ENCODE results near the gene POM121C. TPM values are rescaled to one million over a fixed set of nuclear protein-coding genes. Genes with fewer than 3 reads are reported as not detected.
A peak's percentile ranks its signal among the peaks of the same experiment; 100 is the strongest.
"Not testable (repeated sequence)": the region's sequence is repeated elsewhere in the genome, so short reads cannot be mapped to it uniquely, and the experiment has no call there.

POM121C gene
- total RNA-seq, 1 experiment from 2014 or later = 53.3 TPM

- H3K9me3 ChIP-seq (ENCODE audit: insufficient read depth, low read depth); H3K27ac ChIP-seq; H3K4me2 ChIP-seq; H3K27me3 ChIP-seq (ENCODE audit: insufficient read depth, low read depth); H3K36me3 ChIP-seq (ENCODE audit: low read depth); H4K20me1 ChIP-seq (ENCODE audit: insufficient read depth); H2AFZ ChIP-seq; H3F3A ChIP-seq (ENCODE audit: insufficient read depth, low read depth); H3K4me1 ChIP-seq (replicated peaks; ENCODE audit: insufficient read depth); H3K4me3 ChIP-seq; intact Hi-C loops (cut with micrococcal nuclease; ENCODE audit: unreplicated experiment); POLR2A ChIA-PET (ENCODE audit: unreplicated experiment); DNase-seq; H3K79me2 ChIP-seq (ENCODE audit: low read depth); H3K9me2 ChIP-seq (ENCODE audit: insufficient read depth); CTCF ChIA-PET; BruUV-seq (replicated peaks): not testable (repeated sequence)
Observed at GRCh38 chr7:75403455-75404443, 82.3 kb downstream of the POM121C start.

- H3K4me1 ChIP-seq (replicated peaks; ENCODE audit: insufficient read depth); H3K36me3 ChIP-seq (ENCODE audit: low read depth); H3F3A ChIP-seq (ENCODE audit: insufficient read depth, low read depth); H2AFZ ChIP-seq; POLR2A ChIA-PET (ENCODE audit: unreplicated experiment); DNase-seq; H3K4me3 ChIP-seq; H3K4me2 ChIP-seq; H3K27me3 ChIP-seq (ENCODE audit: insufficient read depth, low read depth); H3K9me2 ChIP-seq (ENCODE audit: insufficient read depth); H3K27ac ChIP-seq; H3K9me3 ChIP-seq (ENCODE audit: insufficient read depth, low read depth); BruUV-seq (replicated peaks); intact Hi-C loops (cut with micrococcal nuclease; ENCODE audit: unreplicated experiment); CTCF ChIA-PET; H3K79me2 ChIP-seq (ENCODE audit: low read depth); H4K20me1 ChIP-seq (ENCODE audit: insufficient read depth): not testable (repeated sequence)
Observed at GRCh38 chr7:75400575-75400974, 85.5 kb downstream of the POM121C start.

- H3K27me3 ChIP-seq (ENCODE audit: insufficient read depth, low read depth); H3F3A ChIP-seq (ENCODE audit: insufficient read depth, low read depth); H3K36me3 ChIP-seq (ENCODE audit: low read depth); H3K4me3 ChIP-seq; H3K9me2 ChIP-seq (ENCODE audit: insufficient read depth); H3K4me2 ChIP-seq; H3K79me2 ChIP-seq (ENCODE audit: low read depth); H3K27ac ChIP-seq; H3K9me3 ChIP-seq (ENCODE audit: insufficient read depth, low read depth); CTCF ChIA-PET; DNase-seq; H4K20me1 ChIP-seq (ENCODE audit: insufficient read depth); intact Hi-C loops (cut with micrococcal nuclease; ENCODE audit: unreplicated experiment); POLR2A ChIA-PET (ENCODE audit: unreplicated experiment); BruUV-seq (replicated peaks); H3K4me1 ChIP-seq (replicated peaks; ENCODE audit: insufficient read depth); H2AFZ ChIP-seq: not testable (repeated sequence)
Observed at GRCh38 chr7:75398771-75399700, 87.1 kb downstream of the POM121C start.

- POLR2A ChIA-PET (ENCODE audit: unreplicated experiment); H3K4me3 ChIP-seq; H3K79me2 ChIP-seq (ENCODE audit: low read depth); H2AFZ ChIP-seq; H3K9me2 ChIP-seq (ENCODE audit: insufficient read depth); BruUV-seq (replicated peaks); H3K36me3 ChIP-seq (ENCODE audit: low read depth); H3K4me2 ChIP-seq; H3K27me3 ChIP-seq (ENCODE audit: insufficient read depth, low read depth); CTCF ChIA-PET; H3K9me3 ChIP-seq (ENCODE audit: insufficient read depth, low read depth); H3K4me1 ChIP-seq (replicated peaks; ENCODE audit: insufficient read depth); H3K27ac ChIP-seq; intact Hi-C loops (cut with micrococcal nuclease; ENCODE audit: unreplicated experiment); H3F3A ChIP-seq (ENCODE audit: insufficient read depth, low read depth); H4K20me1 ChIP-seq (ENCODE audit: insufficient read depth); DNase-seq: not testable (repeated sequence)
Observed at GRCh38 chr7:75397865-75398264, 88.2 kb downstream of the POM121C start.

- H4K20me1 ChIP-seq (ENCODE audit: insufficient read depth); H3K4me1 ChIP-seq (replicated peaks; ENCODE audit: insufficient read depth); H3K36me3 ChIP-seq (ENCODE audit: low read depth); H3K27ac ChIP-seq; H3K9me2 ChIP-seq (ENCODE audit: insufficient read depth); H3K4me3 ChIP-seq; H3K9me3 ChIP-seq (ENCODE audit: insufficient read depth, low read depth); BruUV-seq (replicated peaks); intact Hi-C loops (cut with micrococcal nuclease; ENCODE audit: unreplicated experiment); H3K27me3 ChIP-seq (ENCODE audit: insufficient read depth, low read depth); DNase-seq; H3K79me2 ChIP-seq (ENCODE audit: low read depth); CTCF ChIA-PET; H3F3A ChIP-seq (ENCODE audit: insufficient read depth, low read depth); POLR2A ChIA-PET (ENCODE audit: unreplicated experiment); H2AFZ ChIP-seq; H3K4me2 ChIP-seq: not testable (repeated sequence)
Observed at GRCh38 chr7:75395329-75395728, 90.8 kb downstream of the POM121C start, which contains the start of gene TRIM73. TRIM73 (plus strand) TSS chr7:75395629; CDS start chr7:75398934, 3,305 bp downstream.

- H3K4me2 ChIP-seq; H3K36me3 ChIP-seq (ENCODE audit: low read depth); H3F3A ChIP-seq (ENCODE audit: insufficient read depth, low read depth); H3K79me2 ChIP-seq (ENCODE audit: low read depth); H3K27me3 ChIP-seq (ENCODE audit: insufficient read depth, low read depth); intact Hi-C loops (cut with micrococcal nuclease; ENCODE audit: unreplicated experiment); H3K9me2 ChIP-seq (ENCODE audit: insufficient read depth); CTCF ChIA-PET; H3K4me1 ChIP-seq (replicated peaks; ENCODE audit: insufficient read depth); POLR2A ChIA-PET (ENCODE audit: unreplicated experiment); DNase-seq; H3K27ac ChIP-seq; H4K20me1 ChIP-seq (ENCODE audit: insufficient read depth); H3K4me3 ChIP-seq; H3K9me3 ChIP-seq (ENCODE audit: insufficient read depth, low read depth); H2AFZ ChIP-seq: not testable (repeated sequence)
- BruUV-seq (replicated peaks) = TSS peak; percentile 22
Observed at GRCh38 chr7:75393194-75393593, 92.9 kb downstream of the POM121C start.

Measured in PC-9 (cell line).